Uterus (tissue), 2 donors: ENCODE measurements around the gene LAYN.

ENCODE experiments used
- CTCF ChIP-seq, 4 experiments: fragments of 200-600 bp in 2 of 4; fragments of 450-650 bp in 2 of 4; sonication (generic) in 2 of 4; IDR thresholded peaks; one replicate each; pipeline ENCODE4 v1.5.1; 2016 to 2019; ENCODE audit warnings: antibody characterized with exemption in 4 of 4, mild to moderate bottlenecking in 2 of 4, moderate library complexity in 1 of 4
- POLR2A ChIP-seq, 2 donors: fragments of 450-650 bp; IDR thresholded peaks; one replicate each; pipeline ENCODE4 v1.6.1; 2016; ENCODE audit warnings: antibody characterized with exemption in 2 of 2, mild to moderate bottlenecking in 1 of 2, moderate library complexity in 1 of 2

- no peak for TF ChIP-seq CTCF (IDR thresholded peaks at IDR 0.05)
- no peak for TF ChIP-seq POLR2A (IDR thresholded peaks at IDR 0.05)
These were observed 3.1 kb upstream of the LAYN start for GRCh38 chr11:111537336-111537860.
